Breast epithelium (tissue), 4 donors: ENCODE results near the gene ZMIZ1. TPM values are rescaled to one million over a fixed set of nuclear protein-coding genes. Genes with fewer than 3 reads are reported as not detected.

ENCODE experiments used
- DNase-seq, 2 donors: peaks; one replicate each; pipeline ENCODE4 v3.0.0-alpha.2; 2019; ENCODE audit warnings: low spot score in 2 of 2
- H3K27ac ChIP-seq, 2 donors: fragments of 200-600 bp; sonication (generic) in 1 of 2; one replicate each; pipeline ENCODE4 v1.5.1; 2016 to 2019; ENCODE audit warnings: mild to moderate bottlenecking in 1 of 2
- H3K27me3 ChIP-seq, 2 donors: fragments of 200-600 bp; sonication (generic) in 1 of 2; one replicate each; pipeline versions ENCODE4 v1.5.1 to v1.6.0; 2017 to 2019; ENCODE audit warnings: control low read depth in 1 of 2, mild to moderate bottlenecking in 1 of 2
- H3K36me3 ChIP-seq: fragments of 200-600 bp; one replicate; pipeline ENCODE4 v1.5.1; 2019
- H3K4me1 ChIP-seq, 2 donors: fragments of 200-600 bp; sonication (generic); one replicate each; pipeline ENCODE4 v1.5.1; 2016 to 2019; ENCODE audit warnings: control low read depth in 1 of 2
- H3K4me3 ChIP-seq, 3 donors: fragments of 200-600 bp; sonication (generic); 1 replicate in 2 of 3; 2 replicates in 1 of 3; pipeline ENCODE4 v1.5.1; 2016 to 2019; ENCODE audit warnings: mild to moderate bottlenecking in 3 of 3, moderate library complexity in 2 of 3
- H3K9me3 ChIP-seq, 2 donors: fragments of 200-600 bp; sonication (generic) in 1 of 2; one replicate each; pipeline ENCODE4 v1.5.1; 2016 to 2019; ENCODE audit warnings: control low read depth in 1 of 2
- CTCF ChIP-seq, 3 donors: fragments of 450-650 bp; IDR thresholded peaks; one replicate each; pipeline ENCODE4 v1.5.1; 2016 to 2017; ENCODE audit warnings: antibody characterized with exemption in 3 of 3, mild to moderate bottlenecking in 3 of 3, moderate library complexity in 3 of 3
- POLR2A ChIP-seq: fragments of 450-650 bp; IDR thresholded peaks from one replicate; pipeline ENCODE4 v1.6.1; 2016; ENCODE audit warnings: antibody characterized with exemption, mild to moderate bottlenecking, moderate library complexity
- POLR2AphosphoS5 ChIP-seq, 3 donors: sonication (generic); formaldehyde crosslinking; IDR thresholded peaks; one replicate each; pipeline ENCODE4 v1.6.1; 2017; ENCODE audit warnings: antibody characterized with exemption in 3 of 3
- intact Hi-C: fragments of 100-400 bp; cut with DNase I; formaldehyde crosslinking; loops from one replicate; pipeline ENCODE4 v1.15.1; 2023; ENCODE audit warnings: low total_unique reads
- total RNA-seq, 3 donors: library from RNA; depleted of rRNA; stranded (reverse); fragments of >200 nt; gene quantifications; one replicate each; pipeline ENCODE4 v1.1.0, GENCODE V29; 2016

The ZMIZ1 gene
- total RNA-seq, 3 donors from 2014 or later = 34.4 to 63.7 (median 39.8) TPM

- Histone ChIP-seq H3K27ac (peak overlapping the region; percentile 6 to 48), H3K27me3 (no peaks in the 10 kb centered on the region), H3K36me3 (peaks cover 7% of the 10 kb centered on the region), H3K4me3 (no peak overlapping the region), H3K9me3 (no peaks in the 10 kb centered on the region), H3K4me1 (peaks cover 5 to 30% of the 10 kb centered on the region in 2 donors)
- intact Hi-C loops = no loop called here
- no peak for DNase-seq
- TF ChIP-seq POLR2AphosphoS5 (IDR thresholded peaks at IDR 0.05) (no peak), POLR2A (no peak), CTCF (IDR thresholded peaks at IDR 0.05) (no peak)
Measured at GRCh38 chr10:79220307-79220706, 151.5 kb downstream of the ZMIZ1 start.

- intact Hi-C loops = no loop called here
- no peak for TF ChIP-seq POLR2A
- no peak for TF ChIP-seq CTCF (IDR thresholded peaks at IDR 0.05)
- peak in 1 of 3 donors; percentile 18 for TF ChIP-seq POLR2AphosphoS5 (IDR thresholded peaks at IDR 0.05)
- Histone ChIP-seq H3K9me3 (no peaks in the 10 kb centered on the region), H3K4me3 (no peak overlapping the region), H3K27me3 (no peaks in the 10 kb centered on the region), H3K36me3 (peaks cover 5% of the 10 kb centered on the region), H3K27ac (peak overlapping the region; percentile 73 to 82), H3K4me1 (peaks cover 5 to 30% of the 10 kb centered on the region in 2 donors)
- peak in 1 of 2 donors; percentile 48 for DNase-seq
Measured at GRCh38 chr10:79221110-79222051, 152.6 kb downstream of the ZMIZ1 start.

GRCh38 chr10:79222186-79222585 is 153.4 kb downstream of the ZMIZ1 start:
- Histone ChIP-seq H3K36me3 (no peaks in the 10 kb centered on the region), H3K27me3 (no peaks in the 10 kb centered on the region), H3K4me1 (peaks cover 5 to 30% of the 10 kb centered on the region in 2 donors), H3K4me3 (no peak overlapping the region), H3K9me3 (no peaks in the 10 kb centered on the region), H3K27ac (peak overlapping the region; percentile 73 to 82)
- no peak for TF ChIP-seq CTCF (IDR thresholded peaks at IDR 0.05)
- no peak for TF ChIP-seq POLR2AphosphoS5 (IDR thresholded peaks at IDR 0.05)
- TF ChIP-seq POLR2A = no peak
- DNase-seq = no peak
- intact Hi-C loops = no loop called here

GRCh38 chr10:79223091-79224048 is 154.6 kb downstream of the ZMIZ1 start:
- Histone ChIP-seq H3K27me3 (no peaks in the 10 kb centered on the region), H3K27ac (peak overlapping the region; percentile 73 to 82), H3K9me3 (no peaks in the 10 kb centered on the region), H3K4me3 (no peak overlapping the region), H3K36me3 (no peaks in the 10 kb centered on the region), H3K4me1 (peaks cover 6 to 30% of the 10 kb centered on the region in 2 donors)
- no peak for DNase-seq
- intact Hi-C loops = no loop called here
- no peak for TF ChIP-seq POLR2AphosphoS5 (IDR thresholded peaks at IDR 0.05)
- TF ChIP-seq CTCF (IDR thresholded peaks at IDR 0.05) = no peak
- no peak for TF ChIP-seq POLR2A
